ENCODE data around the gene TECR. TPM values are rescaled to one million over a fixed set of nuclear protein-coding genes. Genes with fewer than 3 reads are reported as not detected.

Gene TECR
- total RNA-seq, 1 experiment from 2014 or later: 145 TPM

GRCh38 chr19:14496029-14496833, 33.2 kb upstream of the TECR start, which contains the start of gene GIPC1:
Gene GIPC1 (minus strand): TSS chr19:14496127. CDS start chr19:14482976, 13,151 bp downstream.
- TF ChIP-seq EZH2phosphoT487 (IDR thresholded peaks at IDR 0.05; ENCODE audit: borderline replicate concordance, low read length) (no peak), EZH2 (IDR thresholded peaks at IDR 0.05; ENCODE audit: low read length, unreplicated experiment) (no peak)
- peak; percentile 85 for ATAC-seq
- ChIA-PET POLR2A (ENCODE audit: unreplicated experiment) (interaction anchor here (0.5 to 1.8 kb wide), 8 partner anchors 9 to 359 kb away, joined by 3 to 16 read pairs (median 6); partner anchors contain the start of gene DNAJB1), CTCF (interaction anchor here (0.5 to 2.2 kb wide), 4 partner anchors 9 to 666 kb away, joined by 3 to 15 read pairs (median 4); no protein-coding TSS in a partner anchor)
- Histone ChIP-seq H3K27me3 (ENCODE audit: low read length) (no peaks in the 10 kb centered on the region), H3K36me3 (ENCODE audit: low read depth, low read length) (peaks cover 11% of the 10 kb centered on the region; the same call in 1 of the 2 replicates), H3K27ac (ENCODE audit: low read length) (peak within 1 kb of the TSS; percentile 81), H4K20me1 (ENCODE audit: low read length) (peaks cover 18% of the 10 kb centered on the region), H3K79me2 (ENCODE audit: low read length) (peaks cover 45% of the 10 kb centered on the region), H3K4me2 (ENCODE audit: low read length) (peak within 1 kb of the TSS; percentile 97), H3K4me1 (ENCODE audit: insufficient read depth, low read length) (peaks cover 24% of the 10 kb centered on the region), H3K9me2 (replicated peaks; ENCODE audit: low read length) (no peaks in the 10 kb centered on the region), H3K9me3 (ENCODE audit: low read length) (no peaks in the 10 kb centered on the region), H3K4me3 (ENCODE audit: low read length) (peak within 1 kb of the TSS; percentile 93), H2AFZ (ENCODE audit: low read length) (peak within 1 kb of the TSS; percentile 75), H3F3A (ENCODE audit: low read length, unreplicated experiment) (peaks cover 5% of the 10 kb centered on the region), H3K9ac (ENCODE audit: low read length) (peak within 1 kb of the TSS; percentile 85)
- intact Hi-C loops (cut with micrococcal nuclease): loop anchor here (1.0 to 2.0 kb wide), 3 partner anchors 10 to 33 kb away; partner anchors contain the start of genes PTGER1 and TECR
- peak; percentile 99 for DNase-seq
- no TSS peak for BruUV-seq (replicated peaks)

- H3K4me3 ChIP-seq (ENCODE audit: low read length): peak overlapping the region; percentile 56
- no peaks in the 10 kb centered on the region for H3K9me2 ChIP-seq (replicated peaks; ENCODE audit: low read length)
- H3F3A ChIP-seq (ENCODE audit: low read length, unreplicated experiment): peaks cover 5% of the 10 kb centered on the region
- no peaks in the 10 kb centered on the region for H3K27me3 ChIP-seq (ENCODE audit: low read length)
- no peaks in the 10 kb centered on the region for H3K9me3 ChIP-seq (ENCODE audit: low read length)
- H4K20me1 ChIP-seq (ENCODE audit: low read length): peaks cover 18% of the 10 kb centered on the region
- peaks cover 40% of the 10 kb centered on the region for H3K79me2 ChIP-seq (ENCODE audit: low read length)
- ATAC-seq (peak; percentile 20), DNase-seq (no peak)
- POLR2A ChIA-PET (ENCODE audit: unreplicated experiment): interaction anchor here (0.5 to 1.8 kb wide), 9 partner anchors 9 to 360 kb away, joined by 3 to 16 read pairs (median 5); partner anchors contain the start of gene DNAJB1
- intact Hi-C loops (cut with micrococcal nuclease): loop anchor here (1.0 to 2.0 kb wide), 3 partner anchors 9 to 32 kb away; partner anchors contain the start of genes PTGER1 and TECR
- BruUV-seq (replicated peaks): TSS peak; percentile 90
- H2AFZ ChIP-seq (ENCODE audit: low read length): peak overlapping the region; percentile 75
- H3K4me2 ChIP-seq (ENCODE audit: low read length): peak overlapping the region; percentile 77
- H3K4me1 ChIP-seq (ENCODE audit: insufficient read depth, low read length): peaks cover 24% of the 10 kb centered on the region
- peaks cover 8% of the 10 kb centered on the region; the same call in 1 of the 2 replicates for H3K36me3 ChIP-seq (ENCODE audit: low read depth, low read length)
- CTCF ChIA-PET: interaction anchor here (0.5 to 2.2 kb wide), 3 partner anchors 9 to 665 kb away, joined by 3 to 15 read pairs (median 4); no protein-coding TSS in a partner anchor
- peak overlapping the region; percentile 66 for H3K9ac ChIP-seq (ENCODE audit: low read length)
- TF ChIP-seq EZH2phosphoT487 (IDR thresholded peaks at IDR 0.05; ENCODE audit: borderline replicate concordance, low read length): no peak
- no peak for TF ChIP-seq CTCF (conservative IDR thresholded peaks at IDR 0.05; ENCODE audit: low read depth, low read length)
- TF ChIP-seq EZH2 (IDR thresholded peaks at IDR 0.05; ENCODE audit: low read length, unreplicated experiment): no peak
- peak overlapping the region; percentile 76 for H3K27ac ChIP-seq (ENCODE audit: low read length)
Measured at GRCh38 chr19:14496834-14497227, 32.6 kb upstream of the TECR start.
